Measurements from ENCODE around the gene GNLY. TPM values are rescaled to one million over a fixed set of nuclear protein-coding genes. Genes with fewer than 3 reads are reported as not detected.

The GNLY gene
- total and polyA plus RNA-seq, 2 donors (not counting 3 experiments of a cell fraction or from before 2014, with no cell fraction given): not detected

DNA sequence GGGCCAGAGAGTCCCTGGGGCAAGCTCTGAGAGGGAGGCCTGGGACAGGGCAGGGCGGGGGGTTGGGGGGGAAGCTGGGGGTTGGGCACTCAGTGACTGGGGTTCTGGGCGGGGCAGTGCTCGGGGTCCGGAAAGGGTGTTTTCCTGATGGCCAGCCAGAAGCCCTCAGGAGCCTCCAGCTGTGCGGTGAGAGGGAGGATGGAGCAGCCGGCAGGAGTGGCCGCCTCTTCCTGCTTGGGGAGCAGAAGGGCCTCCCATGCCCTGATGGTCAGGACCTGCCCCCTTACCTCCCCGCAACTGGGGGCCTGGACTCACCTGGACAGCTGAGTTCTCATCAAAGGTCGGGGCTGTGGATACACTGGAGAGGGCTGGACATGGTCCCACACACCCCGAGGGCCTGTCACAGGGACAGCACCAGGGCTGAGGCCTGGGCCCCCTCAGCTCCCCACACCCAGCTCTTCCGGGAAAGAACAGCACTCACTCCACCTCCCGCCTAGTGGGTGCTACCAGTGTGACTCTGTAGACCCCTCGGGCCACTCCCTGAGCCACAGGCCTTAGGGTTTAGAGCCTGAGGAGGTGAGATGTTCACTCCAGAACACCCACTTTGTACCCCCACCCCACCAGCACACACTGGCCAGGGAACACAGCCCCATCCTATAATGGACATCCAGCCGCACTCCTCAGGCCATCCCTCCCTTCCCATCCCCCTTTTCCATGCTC is 32.9 kb upstream of the GNLY start:
- H3K9me3 ChIP-seq (replicated peaks; ENCODE audit: control insufficient read depth, insufficient read depth, low read length): no peaks in the 10 kb centered on the region
- no peak overlapping the region for H2AFZ ChIP-seq (ENCODE audit: low read depth, low read length)
- intact Hi-C loops (cut with micrococcal nuclease): no loop called here
- FAIRE-seq (no peak), DNase-seq (ENCODE audit: low read depth, low spot score) (no peak)
- TF ChIP-seq POLR2A (IDR thresholded peaks at IDR 0.05; ENCODE audit: low read depth, low read length) (no peak), JUN (IDR thresholded peaks at IDR 0.05; ENCODE audit: borderline replicate concordance, insufficient read depth, insufficient read length, low read depth) (no peak), EZH2 (IDR thresholded peaks at IDR 0.05; ENCODE audit: borderline replicate concordance, low read depth, low read length, severe bottlenecking) (no peak), GATA2 (IDR thresholded peaks at IDR 0.05; ENCODE audit: insufficient read depth, insufficient read length, low read depth, low read length) (no peak), CTCF (IDR thresholded peaks at IDR 0.05; ENCODE audit: extremely low read depth in 1 of 2, insufficient read depth in 1 of 2, low read depth in 1 of 2, low read length in 2 of 2) (no peak), MYC (IDR thresholded peaks at IDR 0.05; ENCODE audit: low read depth, low read length) (no peak), POLR2AphosphoS5 (IDR thresholded peaks at IDR 0.05; ENCODE audit: insufficient read depth, low read depth, low read length) (no peak), FOS (IDR thresholded peaks at IDR 0.05; ENCODE audit: borderline replicate concordance, insufficient read depth, low read length) (no peak)
- TF ChIP-seq, protein P1, sequence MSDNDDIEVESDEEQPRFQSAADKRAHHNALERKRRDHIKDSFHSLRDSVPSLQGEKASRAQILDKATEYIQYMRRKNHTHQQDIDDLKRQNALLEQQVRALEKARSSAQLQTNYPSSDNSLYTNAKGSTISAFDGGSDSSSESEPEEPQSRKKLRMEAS (IDR thresholded peaks at IDR 0.05; ENCODE audit: insufficient read depth, insufficient read length): no peak
- ChIA-PET POLR2A (interaction anchor here (0.6 kb wide), 2 partner anchors 39 to 49 kb away, joined by 5 to 6 read pairs; no protein-coding TSS in a partner anchor), CTCF (interaction anchor here (0.6 to 5.3 kb wide), 9 partner anchors 9 to 153 kb away, joined by 3 to 54 read pairs (median 4); no protein-coding TSS in a partner anchor)
- no peak overlapping the region for H3K4me2 ChIP-seq (ENCODE audit: insufficient read depth, low read length)
- peaks cover 23% of the 10 kb centered on the region for H3K4me1 ChIP-seq (ENCODE audit: control insufficient read depth, extremely low read depth, insufficient read depth, low read length)
- no peaks in the 10 kb centered on the region for H3K27me3 ChIP-seq (ENCODE audit: control insufficient read depth in 2 of 2, insufficient read depth in 2 of 2, low read length in 2 of 2)
- H3K4me3 ChIP-seq (replicated peaks in 1 of 3; ENCODE audit: insufficient read depth in 1 of 3, low read depth in 1 of 3, low read length in 3 of 3): no peak overlapping the region
- no TSS peak for BruUV-seq (replicated peaks)
- peaks cover 0 to 1% of the 10 kb centered on the region in 2 experiments for H3K36me3 ChIP-seq (ENCODE audit: control insufficient read depth in 2 of 2, extremely low read depth in 1 of 2, insufficient read depth in 2 of 2, low read length in 2 of 2)
- dilution Hi-C loops (cut with MboI; ENCODE audit: extremely low pct_ligation_motif_present, low sequenced_read_pairs): no loop called here
- H3K27ac ChIP-seq (ENCODE audit: insufficient read depth, low read depth, low read length): no peak overlapping the region
- H4K20me1 ChIP-seq (replicated peaks; ENCODE audit: control insufficient read depth, extremely low read depth, insufficient read depth, low read length): no peaks in the 10 kb centered on the region
- no peak overlapping the region for H3K9ac ChIP-seq (replicated peaks; ENCODE audit: extremely low read depth, insufficient read depth, low read length)
- no peaks in the 10 kb centered on the region for H3K79me2 ChIP-seq (ENCODE audit: control insufficient read depth, insufficient read depth, low read length)
- no peaks in the 10 kb centered on the region for H3K9me1 ChIP-seq (replicated peaks; ENCODE audit: control insufficient read depth, extremely low read depth, insufficient read depth, low read length)

Measured in endothelial cell of umbilical vein (primary cell).